Measurements from ENCODE around the gene USP36. TPM values are rescaled to one million over a fixed set of nuclear protein-coding genes. Genes with fewer than 3 reads are reported as not detected.

USP36 gene
- polyA plus RNA-seq, 1 donor (not counting 4 experiments of a cell fraction or from before 2014, with no cell fraction given): 25.2 TPM

GRCh38 chr17:78789663-78790181 is 50.9 kb downstream of the USP36 start:
- FAIRE-seq (no peak), DNase-seq (ENCODE audit: low read depth, low spot score) (no peak)
- Histone ChIP-seq H3K79me2 (ENCODE audit: control insufficient read depth, insufficient read depth, low read length) (no peaks in the 10 kb centered on the region), H3K4me2 (ENCODE audit: control insufficient read depth, extremely low read depth, insufficient read depth, low read depth, low read length) (no peak overlapping the region), H3K36me3 (ENCODE audit: control insufficient read depth in 2 of 2, extremely low read depth in 1 of 2, insufficient read depth in 2 of 2, low read length in 2 of 2) (peaks cover 8 to 14% of the 10 kb centered on the region in 2 experiments), H3K9ac (ENCODE audit: control insufficient read depth, extremely low read depth, insufficient read depth, low read length) (no peak overlapping the region), H2AFZ (ENCODE audit: control insufficient read depth, low read length) (no peak overlapping the region), H3K27me3 (ENCODE audit: control insufficient read depth, extremely low read depth, insufficient read depth, low read length) (no peaks in the 10 kb centered on the region), H3K9me3 (ENCODE audit: control insufficient read depth, low read depth, low read length) (no peaks in the 10 kb centered on the region), H3K9me1 (ENCODE audit: control insufficient read depth, extremely low read depth, insufficient read depth, low read length) (no peaks in the 10 kb centered on the region), H3K4me3 (ENCODE audit: control insufficient read depth in 2 of 3, extremely low read depth in 1 of 3, insufficient read depth in 2 of 3, low read depth in 1 of 3, low read length in 3 of 3) (no peak overlapping the region), H4K20me1 (ENCODE audit: control insufficient read depth, extremely low read depth, insufficient read depth, low read length) (no peaks in the 10 kb centered on the region), H3K4me1 (ENCODE audit: control insufficient read depth, extremely low read depth, insufficient read depth, low read length) (peaks cover 24% of the 10 kb centered on the region), H3K27ac (ENCODE audit: control insufficient read depth, insufficient read depth, low read length) (no peak overlapping the region)
- dilution Hi-C loops (cut with MboI; ENCODE audit: extremely low pct_ligation_motif_present, low sequenced_read_pairs): no loop called here
- TF ChIP-seq CTCF (optimal IDR thresholded peaks at IDR 0.05 in 1 of 3, IDR thresholded peaks at IDR 0.05 in 1 of 3, conservative IDR thresholded peaks at IDR 0.05 in 1 of 3; ENCODE audit: extremely low read depth in 1 of 3, insufficient read depth in 2 of 3, low read length in 3 of 3) (no peak), EZH2 (IDR thresholded peaks at IDR 0.05; ENCODE audit: low read length) (no peak)

- Histone ChIP-seq H3K4me1 (ENCODE audit: control insufficient read depth, extremely low read depth, insufficient read depth, low read length) (peaks cover 24% of the 10 kb centered on the region), H3K36me3 (ENCODE audit: control insufficient read depth in 2 of 2, extremely low read depth in 1 of 2, insufficient read depth in 2 of 2, low read length in 2 of 2) (peaks cover 6 to 12% of the 10 kb centered on the region in 2 experiments), H3K79me2 (ENCODE audit: control insufficient read depth, insufficient read depth, low read length) (no peaks in the 10 kb centered on the region), H3K9ac (ENCODE audit: control insufficient read depth, extremely low read depth, insufficient read depth, low read length) (no peak overlapping the region), H3K27me3 (ENCODE audit: control insufficient read depth, extremely low read depth, insufficient read depth, low read length) (no peaks in the 10 kb centered on the region), H3K4me3 (ENCODE audit: control insufficient read depth in 2 of 3, extremely low read depth in 1 of 3, insufficient read depth in 2 of 3, low read depth in 1 of 3, low read length in 3 of 3) (no peak overlapping the region), H2AFZ (ENCODE audit: control insufficient read depth, low read length) (no peak overlapping the region), H3K9me3 (ENCODE audit: control insufficient read depth, low read depth, low read length) (no peaks in the 10 kb centered on the region), H4K20me1 (ENCODE audit: control insufficient read depth, extremely low read depth, insufficient read depth, low read length) (no peaks in the 10 kb centered on the region), H3K4me2 (ENCODE audit: control insufficient read depth, extremely low read depth, insufficient read depth, low read depth, low read length) (no peak overlapping the region), H3K9me1 (ENCODE audit: control insufficient read depth, extremely low read depth, insufficient read depth, low read length) (no peaks in the 10 kb centered on the region), H3K27ac (ENCODE audit: control insufficient read depth, insufficient read depth, low read length) (no peak overlapping the region)
- TF ChIP-seq EZH2 (IDR thresholded peaks at IDR 0.05; ENCODE audit: low read length) (no peak), CTCF (optimal IDR thresholded peaks at IDR 0.05 in 1 of 3, IDR thresholded peaks at IDR 0.05 in 1 of 3, conservative IDR thresholded peaks at IDR 0.05 in 1 of 3; ENCODE audit: extremely low read depth in 1 of 3, insufficient read depth in 2 of 3, low read length in 3 of 3) (no peak)
- no peak for FAIRE-seq
- no peak for DNase-seq (ENCODE audit: low read depth, low spot score)
- dilution Hi-C loops (cut with MboI; ENCODE audit: extremely low pct_ligation_motif_present, low sequenced_read_pairs): no loop called here
These were observed 51.4 kb downstream of the USP36 start for GRCh38 chr17:78789149-78789662.
